HG02588 (cell line): ENCODE data around the gene RBFOX1.

ENCODE experiments used
- ATAC-seq: cut with Tn5 transposase; IDR thresholded peaks from one replicate; pipeline ENCODE4 v1.9.1; 2021; ENCODE audit warnings: mild to moderate bottlenecking, moderate library complexity; ENCODE audit not compliant: unreplicated experiment

The RBFOX1 gene

DNA sequence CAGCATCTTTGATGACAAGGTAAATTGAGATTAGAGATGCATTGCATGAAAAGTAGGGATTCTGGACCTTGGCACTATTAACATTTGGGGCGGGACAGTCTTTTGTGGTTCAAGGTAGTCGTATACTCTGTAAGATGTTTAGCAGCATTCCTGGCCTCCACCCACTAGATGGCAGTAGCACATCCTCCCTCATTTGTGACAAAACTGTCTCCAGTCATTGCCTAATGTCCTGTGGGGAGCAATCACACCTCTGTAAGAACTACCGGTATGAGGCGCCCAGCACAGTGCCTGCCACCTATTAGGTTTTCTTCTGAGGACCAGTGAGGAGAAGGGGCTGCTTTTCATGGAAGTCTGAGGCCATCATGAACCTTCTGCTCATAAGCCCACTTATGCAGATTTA lies 180.8 kb downstream of the RBFOX1 start:
- no peak for ATAC-seq

GRCh38 chr16:7515543-7515942 lies 182.9 kb downstream of the RBFOX1 start:
- ATAC-seq = no peak

GRCh38 chr16:7517496-7517895 lies 184.9 kb downstream of the RBFOX1 start:
- no peak for ATAC-seq

- ATAC-seq = no peak
Measured at GRCh38 chr16:7518158-7518557, 185.5 kb downstream of the RBFOX1 start.

DNA sequence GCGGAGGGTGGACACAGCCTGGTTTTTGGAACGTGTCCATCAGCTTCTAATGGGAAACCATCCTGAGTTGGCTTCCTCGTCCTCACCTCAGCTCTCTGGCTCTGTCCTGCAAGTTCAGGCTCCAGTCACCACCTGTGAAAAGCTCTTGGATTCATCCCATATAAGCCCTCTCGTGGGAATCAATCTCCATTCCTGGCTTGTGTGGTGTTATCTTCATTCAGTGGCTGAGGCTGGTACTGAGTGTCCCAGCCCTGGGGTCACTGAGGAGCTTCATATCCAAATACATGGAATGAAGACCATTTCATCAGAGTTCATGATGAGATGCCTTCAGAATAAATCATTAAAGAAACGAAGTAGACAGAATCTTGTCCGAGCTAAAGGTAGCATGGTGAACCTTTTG lies 189.2 kb downstream of the RBFOX1 start:
- no peak for ATAC-seq

GRCh38 chr16:7524419-7524818 lies 191.8 kb downstream of the RBFOX1 start:
- ATAC-seq = no peak

GRCh38 chr16:7526736-7527135 lies 194.1 kb downstream of the RBFOX1 start:
- no peak for ATAC-seq

DNA sequence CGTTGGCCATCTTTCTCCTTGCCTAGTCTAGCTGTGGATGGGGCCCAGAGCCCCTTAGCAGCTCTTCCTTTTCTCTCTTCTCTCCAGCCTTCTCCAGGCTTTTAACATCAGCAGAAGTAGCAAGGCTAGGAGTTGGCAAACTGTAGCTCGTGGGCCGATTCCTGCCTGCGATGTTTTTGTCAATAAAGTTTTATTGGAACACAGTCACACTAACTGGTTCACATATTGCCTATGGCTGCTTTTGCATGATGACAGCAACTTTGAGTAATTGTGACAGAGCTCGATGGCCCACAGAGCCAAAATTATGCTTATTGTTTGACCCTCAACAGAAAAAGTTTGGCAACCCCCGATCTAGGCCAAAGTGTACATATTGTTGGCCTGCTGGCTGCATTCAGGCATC lies 199.9 kb downstream of the RBFOX1 start:
- ATAC-seq = no peak

GRCh38 chr16:7534749-7535148 lies 202.1 kb downstream of the RBFOX1 start:
- no peak for ATAC-seq

GRCh38 chr16:7541026-7541425 lies 208.4 kb downstream of the RBFOX1 start:
- no peak for ATAC-seq

DNA sequence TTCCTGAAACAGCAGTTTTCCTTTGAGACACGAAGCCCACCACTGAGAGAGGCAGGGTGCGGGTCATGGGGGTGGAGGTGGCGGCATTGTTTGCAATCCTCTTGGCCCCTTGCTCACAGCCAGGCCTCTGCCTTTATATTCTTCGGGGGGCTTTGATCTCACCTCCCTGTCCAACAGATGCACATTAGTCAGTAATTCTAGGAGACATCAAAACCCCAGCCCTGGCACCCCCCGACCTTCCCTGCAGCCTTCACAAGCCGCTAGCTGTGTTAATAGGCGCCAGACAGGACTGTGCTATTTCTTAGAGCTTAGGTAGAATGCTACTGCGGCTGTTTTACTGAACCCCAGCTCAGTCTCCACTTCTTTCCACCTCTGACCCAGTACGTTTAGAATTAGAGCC lies 212.6 kb downstream of the RBFOX1 start:
- no peak for ATAC-seq

GRCh38 chr16:7546948-7547347 lies 214.3 kb downstream of the RBFOX1 start:
- ATAC-seq = no peak

- ATAC-seq = no peak
Measured at GRCh38 chr16:7547736-7548135, 215.1 kb downstream of the RBFOX1 start.

- no peak for ATAC-seq
Measured at GRCh38 chr16:7548796-7549318, 216.2 kb downstream of the RBFOX1 start.

GRCh38 chr16:7550096-7550495 lies 217.5 kb downstream of the RBFOX1 start:
- no peak for ATAC-seq

GRCh38 chr16:7555459-7555858 lies 222.8 kb downstream of the RBFOX1 start:
- no peak for ATAC-seq

DNA sequence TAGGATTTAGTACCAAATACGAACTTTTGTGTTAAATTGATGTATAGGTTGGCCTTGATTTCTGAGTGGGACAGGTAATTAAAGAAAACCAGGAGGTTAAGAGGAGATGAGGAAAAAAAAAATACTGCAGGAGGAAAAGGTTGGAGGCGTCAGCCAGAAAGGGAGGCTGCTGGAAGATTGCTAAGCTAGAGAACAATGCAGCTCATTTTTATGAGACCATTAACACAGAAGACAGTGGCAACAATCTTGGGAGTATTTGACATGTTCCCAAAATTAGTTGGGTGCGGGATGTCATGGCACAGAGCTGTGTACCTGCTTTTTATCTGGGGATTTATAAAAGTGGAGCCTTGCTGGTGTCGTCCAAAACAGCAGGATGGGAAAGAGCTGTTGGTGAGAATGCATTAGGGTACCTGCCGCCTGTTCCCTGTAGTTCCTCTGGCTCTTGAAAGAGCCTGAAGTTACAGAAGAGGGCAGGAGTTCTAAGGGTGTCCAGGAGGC lies 229.3 kb downstream of the RBFOX1 start:
- ATAC-seq = no peak

DNA sequence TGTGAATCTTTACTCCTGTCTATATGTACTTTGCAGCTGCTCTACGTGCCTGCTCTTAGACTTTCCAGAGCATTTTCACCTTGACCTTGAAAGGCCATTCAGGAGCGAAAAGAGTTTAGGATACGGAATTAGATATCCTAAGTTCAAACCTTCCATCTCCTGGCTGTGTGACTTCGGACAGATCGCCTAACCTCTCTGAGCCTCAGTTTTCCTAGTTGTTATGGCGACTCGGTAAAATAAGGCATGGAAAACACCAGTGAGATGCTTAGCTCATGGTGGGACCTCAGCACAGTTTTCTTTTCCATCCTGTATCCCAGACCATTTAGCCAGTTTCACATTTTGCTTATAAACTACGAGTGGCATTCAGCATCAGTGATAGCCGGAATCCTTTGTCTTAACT lies 233.7 kb downstream of the RBFOX1 start:
- no peak for ATAC-seq

GRCh38 chr16:7571366-7571765 lies 238.7 kb downstream of the RBFOX1 start:
- no peak for ATAC-seq

DNA sequence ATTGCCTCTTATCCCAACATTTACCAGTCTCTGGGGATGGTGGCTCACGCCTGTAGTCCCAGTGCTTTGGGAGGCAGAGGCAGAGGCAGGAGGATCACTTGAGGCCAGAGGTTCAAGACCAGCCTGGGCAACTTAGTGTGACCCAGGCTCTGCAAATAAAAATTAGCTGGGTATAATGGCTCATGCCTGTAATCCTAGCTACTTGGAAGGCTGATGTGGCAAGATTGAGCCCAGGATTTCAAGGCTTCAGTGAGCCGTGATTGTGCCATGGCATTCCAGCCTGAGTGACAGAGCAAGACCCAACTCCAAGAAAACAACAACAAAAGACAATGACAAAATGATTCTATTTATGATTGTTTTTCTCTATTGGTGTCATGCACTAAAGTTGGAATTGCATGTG lies 244.9 kb downstream of the RBFOX1 start:
- ATAC-seq = no peak

DNA sequence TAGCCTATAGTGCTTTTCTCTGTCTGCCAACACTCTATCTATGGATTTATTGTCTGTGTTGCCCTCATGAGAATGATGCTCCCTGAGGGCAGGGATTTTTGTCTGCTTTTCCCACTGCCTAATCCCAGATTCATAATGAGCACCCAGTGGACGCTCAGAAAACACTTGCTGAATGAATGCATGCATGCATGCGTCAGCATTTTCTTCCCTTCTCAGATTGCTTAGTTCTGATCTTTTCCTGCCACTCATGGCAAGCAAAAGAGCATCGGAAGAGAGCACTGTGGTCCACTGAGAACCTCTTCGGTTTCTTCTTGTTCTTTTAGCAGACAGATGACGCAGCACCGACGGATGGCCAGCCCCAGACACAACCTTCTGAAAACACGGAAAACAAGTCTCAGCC lies 246.8 kb downstream of the RBFOX1 start:
- no peak for ATAC-seq

- no peak for ATAC-seq
Measured at GRCh38 chr16:7581175-7581574, 248.5 kb downstream of the RBFOX1 start.

GRCh38 chr16:7583396-7583795 lies 250.8 kb downstream of the RBFOX1 start:
- ATAC-seq = no peak
